T-helper 22 cell (primary cell): ENCODE measurements around the gene MST1R.
A peak's percentile ranks its signal among the peaks of the same experiment; 100 is the strongest.

Source experiments
- DNase-seq: peaks from one replicate; pipeline ENCODE4 v3.0.0-alpha.2; 2020; ENCODE audit warnings: low read depth

MST1R gene

GRCh38 chr3:49877716-49878115 is 26.0 kb downstream of the MST1R start:
- DNase-seq: no peak

- no peak for DNase-seq
Measured at GRCh38 chr3:49876567-49876966, 27.1 kb downstream of the MST1R start.

GRCh38 chr3:49873623-49874022 is 30.1 kb downstream of the MST1R start:
- no peak for DNase-seq

- DNase-seq: peak; percentile 41
Measured at GRCh38 chr3:49872801-49873281, 30.8 kb downstream of the MST1R start.

GRCh38 chr3:49871531-49872153 is 32.0 kb downstream of the MST1R start:
- no peak for DNase-seq

- no peak for DNase-seq
Measured at GRCh38 chr3:49869525-49870126, 34.0 kb downstream of the MST1R start, which contains the start of gene CAMKV. CAMKV (minus strand) TSS chr3:49869906; CDS start chr3:49862388, 7,518 bp downstream.

- no peak for DNase-seq
Measured at GRCh38 chr3:49868862-49869466, 34.7 kb downstream of the MST1R start.

- no peak for DNase-seq
Measured at GRCh38 chr3:49867871-49868321, 35.8 kb downstream of the MST1R start.

GRCh38 chr3:49867400-49867799 is 36.3 kb downstream of the MST1R start:
- no peak for DNase-seq

GRCh38 chr3:49865198-49865784 is 38.4 kb downstream of the MST1R start:
- DNase-seq: no peak

GRCh38 chr3:49864505-49864904 is 39.2 kb downstream of the MST1R start:
- DNase-seq: no peak

GRCh38 chr3:49859576-49860305 is 43.9 kb downstream of the MST1R start:
- DNase-seq: no peak

- DNase-seq: peak; percentile 83
Measured at GRCh38 chr3:49856181-49857005, 47.3 kb downstream of the MST1R start, which contains the start of gene TRAIP. TRAIP (minus strand) TSS chr3:49856564; CDS start chr3:49856453, 111 bp downstream.

GRCh38 chr3:49855662-49856061 is 48.0 kb downstream of the MST1R start:
- DNase-seq: no peak

GRCh38 chr3:49845694-49846093 is 58.0 kb downstream of the MST1R start:
- DNase-seq: no peak

GRCh38 chr3:49844464-49845183 is 59.0 kb downstream of the MST1R start:
- DNase-seq: no peak

- DNase-seq: no peak
Measured at GRCh38 chr3:49842843-49843517, 60.7 kb downstream of the MST1R start.

- DNase-seq: no peak
Measured at GRCh38 chr3:49841806-49842205, 61.9 kb downstream of the MST1R start.

GRCh38 chr3:49841126-49841696 is 62.5 kb downstream of the MST1R start:
- DNase-seq: no peak

GRCh38 chr3:49840388-49840787 is 63.3 kb downstream of the MST1R start:
- DNase-seq: no peak
